DMS 273 treated with DMSO at 0.1 percent for 48 hours (cell line): ENCODE results near the gene ZNF587.
"Not testable (repeated sequence)": the region's sequence is repeated elsewhere in the genome, so short reads cannot be mapped to it uniquely, and the experiment has no call there.

ENCODE experiments used
- DNase-seq: peaks from one replicate; lab custom pipeline; 2025; lab: John Stamatoyannopoulos, UW

Gene ZNF587

DNA sequence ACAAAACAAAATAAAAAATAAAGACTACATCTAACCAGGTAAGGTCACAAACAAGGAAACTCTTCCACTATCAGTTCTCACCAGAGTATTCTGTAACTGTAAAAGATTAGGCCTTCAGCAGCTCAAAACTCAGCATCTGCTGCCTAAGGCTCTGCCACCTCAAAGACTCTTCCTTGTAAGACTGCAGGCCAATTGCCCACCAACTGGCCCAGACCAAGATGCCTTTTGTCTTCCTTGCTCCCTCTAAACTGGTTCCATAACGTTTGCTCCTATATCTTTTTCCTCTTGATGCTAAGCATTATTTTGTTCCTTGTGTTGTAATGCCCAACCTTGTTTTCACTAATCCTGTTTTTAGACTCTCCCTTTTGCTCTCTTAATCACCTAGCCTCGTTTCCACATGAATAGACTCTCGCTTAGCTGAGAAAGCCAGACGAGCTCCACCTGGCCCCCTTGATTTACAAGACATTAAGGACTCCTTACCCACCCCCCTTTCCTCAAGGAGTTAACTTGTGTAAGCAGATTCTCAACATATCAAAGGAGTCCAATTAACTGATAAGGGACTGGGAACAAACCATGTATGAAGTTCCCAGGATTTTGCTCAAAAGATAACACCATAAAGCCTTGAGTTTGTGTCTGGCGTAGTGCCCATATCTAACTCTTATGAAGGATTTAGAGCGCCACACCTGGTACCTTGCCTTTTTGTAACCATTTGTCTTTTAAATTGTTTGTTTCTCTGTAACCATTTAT, 37.7 kb downstream of the ZNF587 start:
- DNase-seq = no peak

DNA sequence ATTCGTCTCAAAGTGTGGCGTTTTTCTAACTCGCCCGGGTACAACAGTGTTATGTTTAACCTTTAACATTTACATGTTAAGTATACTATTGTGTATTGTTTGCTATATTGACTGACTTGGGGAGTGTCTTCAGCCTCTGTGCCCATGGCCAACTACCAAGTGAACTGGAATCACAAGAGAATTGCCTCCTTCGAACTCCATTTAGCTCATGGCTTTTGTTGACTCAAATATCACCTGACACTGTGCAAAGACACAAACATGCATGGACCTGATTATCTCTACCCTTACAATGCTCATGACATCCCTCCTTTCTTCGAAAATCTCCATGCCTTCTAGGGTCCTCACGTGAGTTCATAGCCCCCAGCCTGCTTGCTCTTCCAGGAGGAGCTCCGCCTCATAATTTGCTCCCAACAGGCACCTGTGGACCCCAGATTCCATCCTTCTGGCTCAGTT, 38.5 kb downstream of the ZNF587 start:
- DNase-seq = no peak

DNA sequence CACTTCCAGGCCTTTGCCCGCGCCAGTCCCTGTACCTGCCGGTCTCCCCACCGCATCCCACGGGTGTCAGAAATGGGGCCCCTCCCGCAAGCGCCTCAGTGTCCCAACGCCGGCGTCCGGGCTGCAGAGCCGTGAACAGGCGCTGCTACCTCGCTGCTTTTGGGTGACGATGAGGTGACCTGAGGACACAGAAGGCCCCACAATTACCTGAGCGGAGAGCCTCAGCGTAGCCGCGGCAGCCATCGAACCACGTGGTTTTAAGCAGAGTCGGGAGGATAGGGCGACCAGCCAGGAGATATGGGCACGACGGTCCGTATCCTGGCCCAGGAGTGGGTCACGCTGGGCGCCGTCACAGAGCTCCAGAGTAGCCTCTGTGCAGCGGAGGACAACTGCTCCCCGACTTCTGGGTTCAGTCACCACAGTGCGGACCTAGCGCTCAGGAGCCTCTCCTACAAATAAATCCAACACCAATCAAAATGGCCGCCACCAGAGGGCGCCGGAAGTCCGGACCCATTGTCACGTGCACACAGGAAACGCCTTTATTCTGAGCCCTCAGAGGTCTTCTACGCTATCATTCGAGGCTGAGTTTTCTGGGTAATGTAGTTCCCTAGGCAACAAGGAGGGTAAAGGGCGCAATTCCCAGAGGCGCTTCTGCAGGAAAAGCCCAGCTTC, 39.0 kb downstream of the ZNF587 start, which contains the start of gene ZNF814:
TSS of gene ZNF814 (minus strand) at position 478 of the 672 bp plus-strand sequence. CDS start at position 243, 235 bp downstream.
- peak; percentile 95 for DNase-seq

DNA sequence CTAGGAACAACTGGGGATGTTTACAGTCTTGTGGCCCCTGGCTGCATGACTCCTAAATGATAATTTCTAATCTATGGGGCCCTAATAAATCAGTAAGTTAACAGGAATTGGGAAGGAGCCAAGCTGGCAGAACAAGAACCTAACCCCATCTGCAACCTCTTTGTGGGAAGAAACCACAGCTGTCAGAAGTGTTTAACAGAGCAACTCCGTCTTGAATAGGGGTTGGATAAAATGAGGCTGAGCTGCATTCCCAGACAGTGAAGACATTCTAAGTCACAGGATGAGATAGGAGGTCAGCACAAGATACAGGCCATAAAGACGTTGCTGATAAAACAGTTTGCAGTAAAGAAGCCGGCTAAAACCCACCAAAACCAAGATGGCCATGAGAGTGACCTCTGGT, 41.0 kb downstream of the ZNF587 start:
- DNase-seq = not testable (repeated sequence)

DNA sequence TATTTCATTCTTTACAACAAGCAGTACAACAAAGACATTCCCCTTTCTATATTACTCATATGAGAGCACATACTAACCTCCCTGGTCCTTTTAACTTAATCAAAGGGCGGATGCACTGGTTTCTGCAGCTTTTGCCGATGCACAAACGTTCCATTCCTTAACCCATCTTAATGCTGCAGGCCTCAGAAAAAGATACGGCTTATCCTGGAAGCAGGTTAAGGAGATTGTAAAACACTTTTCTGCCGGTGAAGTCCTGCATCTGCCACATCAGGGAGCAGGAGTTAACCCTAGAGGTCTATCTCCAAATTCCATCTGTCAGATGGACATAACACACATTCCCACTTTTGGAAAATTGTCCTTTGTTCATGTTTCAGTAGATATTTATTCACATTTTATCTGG, 50.7 kb downstream of the ZNF587 start:
- DNase-seq = no peak

DNA sequence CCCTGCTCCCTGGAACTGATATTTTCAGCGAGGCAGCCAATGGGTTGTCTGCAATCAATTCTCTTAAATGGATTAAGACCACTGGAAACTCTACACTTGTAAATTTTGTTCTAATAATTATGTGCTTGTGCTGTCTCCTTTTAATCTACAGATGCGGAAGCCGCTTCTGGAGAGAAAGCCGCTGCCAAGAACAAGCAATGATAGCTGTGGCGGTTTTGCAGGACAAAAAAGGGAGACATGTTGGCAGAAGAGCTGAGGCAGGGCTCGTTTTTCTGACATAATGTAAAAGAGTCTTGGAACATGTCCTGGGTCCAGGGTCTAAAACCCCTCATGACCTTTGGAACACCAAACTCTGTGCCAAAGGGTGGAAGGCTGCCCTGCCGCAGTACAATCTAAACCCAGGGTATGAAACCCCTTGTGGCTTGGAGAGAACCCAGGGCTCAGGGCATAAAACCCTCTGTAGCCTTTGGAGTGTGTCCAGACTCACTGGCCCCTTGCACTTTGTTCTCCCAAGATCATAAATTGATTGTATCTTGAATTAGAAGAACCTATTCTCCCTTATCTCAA, 54.0 kb downstream of the ZNF587 start:
- no peak for DNase-seq

DNA sequence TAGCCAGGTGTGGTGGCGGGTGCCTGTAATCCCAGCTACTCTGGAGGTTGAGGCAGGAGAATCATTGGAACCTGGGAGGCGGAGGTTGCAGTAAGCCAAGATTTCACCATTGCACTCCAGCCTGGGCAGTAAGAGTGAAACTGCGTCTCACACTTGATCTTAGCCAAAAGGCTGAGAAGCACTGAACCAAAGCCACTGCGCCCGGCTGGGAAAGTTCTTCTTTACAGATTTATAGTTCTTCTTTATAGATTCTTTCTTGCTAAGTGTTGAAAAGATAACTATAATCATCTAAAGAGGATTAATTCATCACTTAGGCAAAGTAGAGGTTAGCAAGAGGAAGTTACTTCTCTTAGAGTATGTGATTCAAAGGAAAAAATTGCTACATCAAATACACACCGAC, 55.6 kb downstream of the ZNF587 start:
- DNase-seq = no peak

DNA sequence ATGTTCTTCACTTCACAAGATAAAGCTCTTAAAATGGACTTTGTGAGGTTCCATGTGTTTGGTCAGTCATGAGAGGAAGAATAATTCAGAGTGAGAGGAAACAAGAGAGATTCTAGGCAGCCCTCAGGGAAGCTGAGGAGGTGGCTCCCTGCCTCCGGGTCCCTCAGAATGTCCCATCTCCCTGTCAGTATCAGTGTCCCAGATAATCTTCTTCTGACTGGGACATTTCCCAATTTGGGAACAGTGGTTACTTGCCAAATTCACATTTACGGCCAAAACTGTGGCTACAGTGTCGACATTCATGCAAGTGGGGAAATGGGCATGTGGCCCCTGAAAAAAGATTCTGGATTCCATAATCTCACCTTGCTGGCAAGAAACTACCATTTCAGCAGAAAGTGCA, 57.7 kb downstream of the ZNF587 start:
- DNase-seq = no peak

DNA sequence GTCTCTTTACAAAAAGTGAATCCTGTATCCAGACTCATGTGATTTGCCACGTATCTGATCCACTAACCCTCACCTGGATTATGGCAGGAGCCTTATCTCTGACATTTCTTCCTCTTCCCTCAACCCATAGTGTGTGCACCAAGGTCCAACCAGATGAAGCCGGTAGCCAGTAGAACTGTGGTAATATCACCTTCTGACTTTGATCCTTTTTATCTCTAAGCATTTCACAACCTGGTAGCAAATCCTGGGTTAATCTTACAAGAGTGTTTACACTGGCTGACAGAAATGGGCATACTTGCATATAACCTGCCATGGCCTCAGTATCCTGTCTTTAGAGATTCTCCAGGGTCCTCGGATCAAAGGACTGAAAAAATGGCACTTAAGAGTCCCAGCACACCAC, 64.9 kb downstream of the ZNF587 start:
- no peak for DNase-seq
